A673 (cell line): ENCODE results near the gene ATP8B1. TPM values are rescaled to one million over a fixed set of nuclear protein-coding genes. Genes with fewer than 3 reads are reported as not detected.

Experiments
- BruUV-seq: library from RNA; stranded (reverse); fragments of 400-500 nt; replicated peaks from 2 replicates; lab custom pipeline; 2021; lab: Mats Ljungman, UMichigan
- CTCF ChIA-PET: fragments of 300-600 bp; sonication (Branson Sonifier 250); formaldehyde crosslinking; loops from one replicate; lab custom pipeline; 2022; ENCODE audit warnings: antibody characterized with exemption; lab: Charles Lee
- POLR2A ChIA-PET: fragments of 300-600 bp; sonication (Branson Sonifier 250); formaldehyde crosslinking; loops from one replicate; lab custom pipeline; 2022; ENCODE audit warnings: antibody characterized with exemption; ENCODE audit not compliant: low non-redundant PET; lab: Charles Lee
- DNase-seq: peaks from one replicate; pipeline ENCODE4 v3.0.0-alpha.2; 2015; ENCODE audit warnings: low spot score
- H3K27ac ChIP-seq: fragments of 200-600 bp; sonication (generic); 2 replicates; pipeline ENCODE4 v1.5.1; 2016; ENCODE audit warnings: mixed run types, low read depth, mild to moderate bottlenecking, mixed read lengths, antibody characterized with exemption, low read length; ENCODE audit not compliant: poor library complexity, severe bottlenecking
- H3K27me3 ChIP-seq: fragments of 200-600 bp; sonication (generic); replicated peaks from 2 replicates; pipeline ENCODE4 v1.6.1; 2017; ENCODE audit warnings: mixed run types, low read depth, mild to moderate bottlenecking, mixed read lengths, antibody characterized with exemption, low read length; ENCODE audit not compliant: insufficient read depth, poor library complexity
- H3K36me3 ChIP-seq: fragments of 200-600 bp; sonication (generic); 2 replicates; pipeline ENCODE4 v1.6.1; 2016; ENCODE audit warnings: mixed run types, mild to moderate bottlenecking, mixed read lengths, antibody characterized with exemption, low read length; ENCODE audit not compliant: insufficient read depth, poor library complexity, severe bottlenecking
- H3K4me1 ChIP-seq: fragments of 200-600 bp; sonication (generic); 2 replicates; pipeline ENCODE4 v1.6.1; 2017; ENCODE audit warnings: mixed run types, mild to moderate bottlenecking, mixed read lengths, antibody characterized with exemption, low read length; ENCODE audit not compliant: insufficient read depth, poor library complexity, severe bottlenecking
- H3K4me3 ChIP-seq: fragments of 200-600 bp; sonication (generic); 2 replicates; pipeline ENCODE4 v1.5.1; 2016; ENCODE audit warnings: low read depth, mixed run types, mild to moderate bottlenecking, mixed read lengths, low read length; ENCODE audit not compliant: poor library complexity, severe bottlenecking
- H3K9me3 ChIP-seq: fragments of 200-600 bp; sonication (generic); 2 replicates; pipeline ENCODE4 v1.6.1; 2016; ENCODE audit warnings: mixed run types, low read depth, mild to moderate bottlenecking, mixed read lengths, antibody characterized with exemption, low read length; ENCODE audit not compliant: poor library complexity, severe bottlenecking
- CTCF ChIP-seq: fragments of 300-800, 200-600 bp; sonication (generic); conservative IDR thresholded peaks from 2 replicates; pipeline ENCODE4 v1.5.1; 2017; ENCODE audit warnings: low read depth, mild to moderate bottlenecking, antibody characterized with exemption, low read length, moderate library complexity, mixed read lengths
- EZH2 ChIP-seq: fragments of 200-600 bp; sonication (generic); IDR thresholded peaks from 2 replicates; pipeline ENCODE4 v1.6.1; 2017; ENCODE audit warnings: borderline replicate concordance, low read depth, mild to moderate bottlenecking, mixed read lengths, antibody characterized with exemption, low read length; ENCODE audit not compliant: poor library complexity, severe bottlenecking
- intact Hi-C: fragments of 100-400 bp; cut with micrococcal nuclease; formaldehyde crosslinking; loops from one replicate; pipeline ENCODE4 v1.10.0; 2022; ENCODE audit not compliant: unreplicated experiment
- total RNA-seq: library from RNA; stranded (reverse); gene quantifications from 2 replicates; pipeline ENCODE4 v1.2.3, GENCODE V29; 2021

Gene ATP8B1
- total RNA-seq, 1 experiment from 2014 or later, result 35.6 TPM

GRCh38 chr18:57814555-57814954, 11.4 kb upstream of the ATP8B1 start:
- intact Hi-C loops, result no loop called here
- TF ChIP-seq CTCF (no peak), EZH2 (no peak)
- ChIA-PET POLR2A (no interaction called here), CTCF (no interaction called here)
- H3K27me3 ChIP-seq, result no peaks in the 10 kb centered on the region
- DNase-seq, result no peak
- BruUV-seq, result no TSS peak
- H3K27ac ChIP-seq, result no peak overlapping the region
- peaks cover 1% of the 10 kb centered on the region for H3K4me1 ChIP-seq
- no peaks in the 10 kb centered on the region for H3K36me3 ChIP-seq
- H3K4me3 ChIP-seq, result no peak overlapping the region
- H3K9me3 ChIP-seq, result peaks cover 15% of the 10 kb centered on the region

- H3K27ac ChIP-seq, result no peak overlapping the region
- no peak for DNase-seq
Observed at GRCh38 chr18:57813245-57813644, 10.1 kb upstream of the ATP8B1 start.

GRCh38 chr18:57812126-57812477, 9.0 kb upstream of the ATP8B1 start:
- no peak overlapping the region for H3K27ac ChIP-seq
- CTCF ChIA-PET, result no interaction called here
- no TSS peak for BruUV-seq

More at GRCh38 chr18:57813245-57813644, 10.1 kb upstream of the ATP8B1 start:
- POLR2A ChIA-PET, result no interaction called here
- CTCF ChIA-PET, result no interaction called here
- Histone ChIP-seq H3K27me3 (no peaks in the 10 kb centered on the region), H3K4me3 (no peak overlapping the region), H3K9me3 (peaks cover 15% of the 10 kb centered on the region), H3K4me1 (peaks cover 13% of the 10 kb centered on the region), H3K36me3 (no peaks in the 10 kb centered on the region)
- intact Hi-C loops, result no loop called here
- no TSS peak for BruUV-seq
- TF ChIP-seq CTCF (no peak), EZH2 (no peak)

More at GRCh38 chr18:57812126-57812477, 9.0 kb upstream of the ATP8B1 start:
- Histone ChIP-seq H3K4me1 (peaks cover 25% of the 10 kb centered on the region), H3K36me3 (no peaks in the 10 kb centered on the region), H3K4me3 (no peak overlapping the region), H3K9me3 (peaks cover 15% of the 10 kb centered on the region), H3K27me3 (no peaks in the 10 kb centered on the region)
- POLR2A ChIA-PET, result interaction anchor here (0.6 kb wide), 1 partner anchor 170 kb away, joined by 5 read pairs; no protein-coding TSS in a partner anchor
- DNase-seq, result no peak
- intact Hi-C loops, result no loop called here
- TF ChIP-seq CTCF (no peak), EZH2 (no peak)
